ENCODE data around the gene MGMT.

The MGMT gene

GRCh38 chr10:129771991-129772431 is 305.0 kb downstream of the MGMT start:
- Histone ChIP-seq H3K36me3 (no peaks in the 10 kb centered on the region), H3K4me3 (ENCODE audit: low read depth, low read length) (no peak overlapping the region), H3K27ac (no peak overlapping the region), H3K27me3 (ENCODE audit: insufficient read depth, low read depth, severe bottlenecking) (no peaks in the 10 kb centered on the region), H3K9me3 (ENCODE audit: severe bottlenecking) (no peaks in the 10 kb centered on the region)
- no peak for DNase-seq
- no peak for TF ChIP-seq CTCF (IDR thresholded peaks at IDR 0.05; ENCODE audit: low read depth, low read length)

GRCh38 chr10:129772468-129773358 is 305.7 kb downstream of the MGMT start:
- no peak for TF ChIP-seq CTCF (IDR thresholded peaks at IDR 0.05; ENCODE audit: low read depth, low read length)
- no peaks in the 10 kb centered on the region for H3K27me3 ChIP-seq (ENCODE audit: insufficient read depth, low read depth, severe bottlenecking)
- H3K27ac ChIP-seq: no peak overlapping the region
- no peak for DNase-seq
- no peaks in the 10 kb centered on the region for H3K9me3 ChIP-seq (ENCODE audit: severe bottlenecking)
- H3K4me3 ChIP-seq (ENCODE audit: low read depth, low read length): no peak overlapping the region
- no peaks in the 10 kb centered on the region for H3K36me3 ChIP-seq

- H3K4me3 ChIP-seq (ENCODE audit: low read depth, low read length): no peak overlapping the region
- H3K27ac ChIP-seq: no peak overlapping the region
- no peaks in the 10 kb centered on the region for H3K36me3 ChIP-seq
- no peak for TF ChIP-seq CTCF (IDR thresholded peaks at IDR 0.05; ENCODE audit: low read depth, low read length)
- no peak for DNase-seq
- peaks cover under 1% of the 10 kb centered on the region for H3K27me3 ChIP-seq (ENCODE audit: insufficient read depth, low read depth, severe bottlenecking)
- H3K9me3 ChIP-seq (ENCODE audit: severe bottlenecking): no peaks in the 10 kb centered on the region
Measured at GRCh38 chr10:129773359-129773990, 306.4 kb downstream of the MGMT start.

GRCh38 chr10:129774082-129774735 is 307.2 kb downstream of the MGMT start:
- no peak overlapping the region for H3K27ac ChIP-seq
- TF ChIP-seq CTCF (IDR thresholded peaks at IDR 0.05; ENCODE audit: low read depth, low read length): no peak

GRCh38 chr10:129774736-129775401 is 307.8 kb downstream of the MGMT start:
- Histone ChIP-seq H3K27ac (no peak overlapping the region), H3K36me3 (no peaks in the 10 kb centered on the region), H3K9me3 (ENCODE audit: severe bottlenecking) (no peaks in the 10 kb centered on the region), H3K27me3 (ENCODE audit: insufficient read depth, low read depth, severe bottlenecking) (peaks cover 3% of the 10 kb centered on the region), H3K4me3 (ENCODE audit: low read depth, low read length) (no peak overlapping the region)
- TF ChIP-seq CTCF (IDR thresholded peaks at IDR 0.05; ENCODE audit: low read depth, low read length): no peak
- DNase-seq: no peak

More at GRCh38 chr10:129774082-129774735, 307.2 kb downstream of the MGMT start:
- Histone ChIP-seq H3K9me3 (ENCODE audit: severe bottlenecking) (no peaks in the 10 kb centered on the region), H3K27me3 (ENCODE audit: insufficient read depth, low read depth, severe bottlenecking) (peaks cover 3% of the 10 kb centered on the region), H3K36me3 (no peaks in the 10 kb centered on the region), H3K4me3 (ENCODE audit: low read depth, low read length) (no peak overlapping the region)
- DNase-seq: no peak
